Uterus (tissue), 2 donors: Measurements from ENCODE around the gene HINT1.

Experiments
- POLR2A ChIP-seq, 2 donors: fragments of 450-650 bp; IDR thresholded peaks; one replicate each; pipeline ENCODE4 v1.6.1; 2016; ENCODE audit warnings: antibody characterized with exemption in 2 of 2, mild to moderate bottlenecking in 1 of 2, moderate library complexity in 1 of 2
- TF ChIP-seq, protein P1 (sequence below), 4 experiments: fragments of 200-600 bp in 2 of 4; fragments of 450-650 bp in 2 of 4; sonication (generic) in 2 of 4; IDR thresholded peaks; one replicate each; pipeline ENCODE4 v1.5.1; 2016 to 2019; ENCODE audit warnings: antibody characterized with exemption in 4 of 4, mild to moderate bottlenecking in 2 of 4, moderate library complexity in 1 of 4

DNA sequence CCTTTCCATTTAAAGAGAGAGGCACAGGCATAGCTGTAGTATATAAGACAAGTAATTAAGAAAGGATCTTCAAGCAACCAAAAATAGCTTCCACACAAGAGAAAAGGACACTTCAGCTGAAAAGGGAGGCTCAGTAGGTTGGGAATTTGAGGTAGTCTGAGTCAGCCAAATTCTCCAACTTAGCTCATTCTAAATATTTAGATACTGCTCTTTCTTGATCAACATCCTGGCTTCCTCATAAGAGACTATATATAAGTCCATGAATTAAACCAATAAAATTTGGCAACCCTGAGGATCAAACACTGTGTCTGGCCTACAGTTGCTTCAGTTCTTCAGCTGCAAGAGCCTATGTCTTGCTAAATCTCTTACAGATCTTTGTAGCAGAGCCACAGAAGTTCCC, 17.8 kb downstream of the HINT1 start:
- TF ChIP-seq, protein P1, sequence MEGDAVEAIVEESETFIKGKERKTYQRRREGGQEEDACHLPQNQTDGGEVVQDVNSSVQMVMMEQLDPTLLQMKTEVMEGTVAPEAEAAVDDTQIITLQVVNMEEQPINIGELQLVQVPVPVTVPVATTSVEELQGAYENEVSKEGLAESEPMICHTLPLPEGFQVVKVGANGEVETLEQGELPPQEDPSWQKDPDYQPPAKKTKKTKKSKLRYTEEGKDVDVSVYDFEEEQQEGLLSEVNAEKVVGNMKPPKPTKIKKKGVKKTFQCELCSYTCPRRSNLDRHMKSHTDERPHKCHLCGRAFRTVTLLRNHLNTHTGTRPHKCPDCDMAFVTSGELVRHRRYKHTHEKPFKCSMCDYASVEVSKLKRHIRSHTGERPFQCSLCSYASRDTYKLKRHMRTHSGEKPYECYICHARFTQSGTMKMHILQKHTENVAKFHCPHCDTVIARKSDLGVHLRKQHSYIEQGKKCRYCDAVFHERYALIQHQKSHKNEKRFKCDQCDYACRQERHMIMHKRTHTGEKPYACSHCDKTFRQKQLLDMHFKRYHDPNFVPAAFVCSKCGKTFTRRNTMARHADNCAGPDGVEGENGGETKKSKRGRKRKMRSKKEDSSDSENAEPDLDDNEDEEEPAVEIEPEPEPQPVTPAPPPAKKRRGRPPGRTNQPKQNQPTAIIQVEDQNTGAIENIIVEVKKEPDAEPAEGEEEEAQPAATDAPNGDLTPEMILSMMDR (IDR thresholded peaks at IDR 0.05), result no peak
- no peak for TF ChIP-seq POLR2A (IDR thresholded peaks at IDR 0.05)
